WTC11 (cell line): ENCODE data around the gene TSEN2.

Source experiments
- CBFB ChIP-seq: sonication (generic); formaldehyde crosslinking; IDR thresholded peaks from 2 replicates; pipeline ENCODE4 v1.8.1; 2022; ENCODE audit warnings: mild to moderate bottlenecking, low read depth, missing genetic modification reagents
- NFYB ChIP-seq: sonication (generic); formaldehyde crosslinking; conservative IDR thresholded peaks from 2 replicates; pipeline ENCODE4 v1.8.0; 2022; ENCODE audit warnings: low read depth, missing genetic modification reagents
- ZNF121 ChIP-seq: sonication (generic); formaldehyde crosslinking; IDR thresholded peaks from 2 replicates; pipeline ENCODE4 v1.8.0; 2023; ENCODE audit warnings: missing genetic modification reagents
- ZNF232 ChIP-seq: sonication (generic); formaldehyde crosslinking; IDR thresholded peaks from 2 replicates; pipeline ENCODE4 v1.8.0; 2022; ENCODE audit warnings: mild to moderate bottlenecking, missing genetic modification reagents
- TF ChIP-seq, protein P1 (sequence below): fragments of 200-600 bp; IDR thresholded peaks from 2 replicates; pipeline ENCODE4 v1.8.0; 2022; ENCODE audit warnings: antibody characterized with exemption
- TF ChIP-seq, protein P2 (sequence below): sonication (generic); formaldehyde crosslinking; IDR thresholded peaks from 2 replicates; pipeline ENCODE4 v1.8.1; 2023; ENCODE audit warnings: mild to moderate bottlenecking, missing genetic modification reagents, borderline replicate concordance
- TF ChIP-seq, protein P3 (sequence below): sonication (generic); formaldehyde crosslinking; conservative IDR thresholded peaks from 2 replicates; pipeline ENCODE4 v1.8.1; 2023; ENCODE audit warnings: mild to moderate bottlenecking, low read depth, missing genetic modification reagents, moderate library complexity
- TF ChIP-seq, protein P4 (sequence below): sonication (generic); formaldehyde crosslinking; IDR thresholded peaks from 2 replicates; pipeline ENCODE4 v1.8.1; 2022; ENCODE audit warnings: mild to moderate bottlenecking, missing genetic modification reagents, moderate library complexity, borderline replicate concordance
- TF ChIP-seq, protein P5 (sequence below): fragments of 250-450 bp; sonication (Bioruptor Pico); IDR thresholded peaks from 2 replicates; pipeline ENCODE4 v1.9.0; 2021; ENCODE audit warnings: mild to moderate bottlenecking

DNA sequence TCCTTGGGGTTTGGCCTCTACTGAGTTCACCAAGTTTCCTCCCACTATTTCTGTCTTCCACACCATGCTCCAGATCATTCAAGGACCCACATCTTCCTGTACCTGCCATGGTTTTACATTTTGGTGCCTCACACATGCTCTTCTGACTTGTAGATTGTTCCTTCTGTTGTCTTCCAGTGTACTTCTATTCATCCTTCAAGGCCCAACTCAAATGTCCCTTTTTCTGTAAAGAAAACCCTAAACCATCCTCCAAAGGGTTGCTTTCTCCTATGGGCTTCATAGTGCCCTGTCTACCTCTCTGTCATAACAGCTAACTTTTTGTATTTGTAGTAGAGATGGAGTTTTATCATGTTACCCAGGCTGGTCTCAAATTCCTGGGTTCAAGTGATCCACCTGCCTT is 20.1 kb upstream of the TSEN2 start:
- TF ChIP-seq CBFB, result no peak
- no peak for TF ChIP-seq ZNF232 (CRISPR knock-in tag)
- TF ChIP-seq ZNF121 (CRISPR knock-in tag), result no peak
- TF ChIP-seq, protein P1, sequence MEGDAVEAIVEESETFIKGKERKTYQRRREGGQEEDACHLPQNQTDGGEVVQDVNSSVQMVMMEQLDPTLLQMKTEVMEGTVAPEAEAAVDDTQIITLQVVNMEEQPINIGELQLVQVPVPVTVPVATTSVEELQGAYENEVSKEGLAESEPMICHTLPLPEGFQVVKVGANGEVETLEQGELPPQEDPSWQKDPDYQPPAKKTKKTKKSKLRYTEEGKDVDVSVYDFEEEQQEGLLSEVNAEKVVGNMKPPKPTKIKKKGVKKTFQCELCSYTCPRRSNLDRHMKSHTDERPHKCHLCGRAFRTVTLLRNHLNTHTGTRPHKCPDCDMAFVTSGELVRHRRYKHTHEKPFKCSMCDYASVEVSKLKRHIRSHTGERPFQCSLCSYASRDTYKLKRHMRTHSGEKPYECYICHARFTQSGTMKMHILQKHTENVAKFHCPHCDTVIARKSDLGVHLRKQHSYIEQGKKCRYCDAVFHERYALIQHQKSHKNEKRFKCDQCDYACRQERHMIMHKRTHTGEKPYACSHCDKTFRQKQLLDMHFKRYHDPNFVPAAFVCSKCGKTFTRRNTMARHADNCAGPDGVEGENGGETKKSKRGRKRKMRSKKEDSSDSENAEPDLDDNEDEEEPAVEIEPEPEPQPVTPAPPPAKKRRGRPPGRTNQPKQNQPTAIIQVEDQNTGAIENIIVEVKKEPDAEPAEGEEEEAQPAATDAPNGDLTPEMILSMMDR, result no peak
- TF ChIP-seq, protein P2, sequence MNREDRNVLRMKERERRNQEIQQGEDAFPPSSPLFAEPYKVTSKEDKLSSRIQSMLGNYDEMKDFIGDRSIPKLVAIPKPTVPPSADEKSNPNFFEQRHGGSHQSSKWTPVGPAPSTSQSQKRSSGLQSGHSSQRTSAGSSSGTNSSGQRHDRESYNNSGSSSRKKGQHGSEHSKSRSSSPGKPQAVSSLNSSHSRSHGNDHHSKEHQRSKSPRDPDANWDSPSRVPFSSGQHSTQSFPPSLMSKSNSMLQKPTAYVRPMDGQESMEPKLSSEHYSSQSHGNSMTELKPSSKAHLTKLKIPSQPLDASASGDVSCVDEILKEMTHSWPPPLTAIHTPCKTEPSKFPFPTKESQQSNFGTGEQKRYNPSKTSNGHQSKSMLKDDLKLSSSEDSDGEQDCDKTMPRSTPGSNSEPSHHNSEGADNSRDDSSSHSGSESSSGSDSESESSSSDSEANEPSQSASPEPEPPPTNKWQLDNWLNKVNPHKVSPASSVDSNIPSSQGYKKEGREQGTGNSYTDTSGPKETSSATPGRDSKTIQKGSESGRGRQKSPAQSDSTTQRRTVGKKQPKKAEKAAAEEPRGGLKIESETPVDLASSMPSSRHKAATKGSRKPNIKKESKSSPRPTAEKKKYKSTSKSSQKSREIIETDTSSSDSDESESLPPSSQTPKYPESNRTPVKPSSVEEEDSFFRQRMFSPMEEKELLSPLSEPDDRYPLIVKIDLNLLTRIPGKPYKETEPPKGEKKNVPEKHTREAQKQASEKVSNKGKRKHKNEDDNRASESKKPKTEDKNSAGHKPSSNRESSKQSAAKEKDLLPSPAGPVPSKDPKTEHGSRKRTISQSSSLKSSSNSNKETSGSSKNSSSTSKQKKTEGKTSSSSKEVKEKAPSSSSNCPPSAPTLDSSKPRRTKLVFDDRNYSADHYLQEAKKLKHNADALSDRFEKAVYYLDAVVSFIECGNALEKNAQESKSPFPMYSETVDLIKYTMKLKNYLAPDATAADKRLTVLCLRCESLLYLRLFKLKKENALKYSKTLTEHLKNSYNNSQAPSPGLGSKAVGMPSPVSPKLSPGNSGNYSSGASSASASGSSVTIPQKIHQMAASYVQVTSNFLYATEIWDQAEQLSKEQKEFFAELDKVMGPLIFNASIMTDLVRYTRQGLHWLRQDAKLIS (CRISPR knock-in tag), result no peak
- TF ChIP-seq, protein P3, sequence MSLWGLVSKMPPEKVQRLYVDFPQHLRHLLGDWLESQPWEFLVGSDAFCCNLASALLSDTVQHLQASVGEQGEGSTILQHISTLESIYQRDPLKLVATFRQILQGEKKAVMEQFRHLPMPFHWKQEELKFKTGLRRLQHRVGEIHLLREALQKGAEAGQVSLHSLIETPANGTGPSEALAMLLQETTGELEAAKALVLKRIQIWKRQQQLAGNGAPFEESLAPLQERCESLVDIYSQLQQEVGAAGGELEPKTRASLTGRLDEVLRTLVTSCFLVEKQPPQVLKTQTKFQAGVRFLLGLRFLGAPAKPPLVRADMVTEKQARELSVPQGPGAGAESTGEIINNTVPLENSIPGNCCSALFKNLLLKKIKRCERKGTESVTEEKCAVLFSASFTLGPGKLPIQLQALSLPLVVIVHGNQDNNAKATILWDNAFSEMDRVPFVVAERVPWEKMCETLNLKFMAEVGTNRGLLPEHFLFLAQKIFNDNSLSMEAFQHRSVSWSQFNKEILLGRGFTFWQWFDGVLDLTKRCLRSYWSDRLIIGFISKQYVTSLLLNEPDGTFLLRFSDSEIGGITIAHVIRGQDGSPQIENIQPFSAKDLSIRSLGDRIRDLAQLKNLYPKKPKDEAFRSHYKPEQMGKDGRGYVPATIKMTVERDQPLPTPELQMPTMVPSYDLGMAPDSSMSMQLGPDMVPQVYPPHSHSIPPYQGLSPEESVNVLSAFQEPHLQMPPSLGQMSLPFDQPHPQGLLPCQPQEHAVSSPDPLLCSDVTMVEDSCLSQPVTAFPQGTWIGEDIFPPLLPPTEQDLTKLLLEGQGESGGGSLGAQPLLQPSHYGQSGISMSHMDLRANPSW (CRISPR knock-in tag), result no peak
- TF ChIP-seq, protein P4, sequence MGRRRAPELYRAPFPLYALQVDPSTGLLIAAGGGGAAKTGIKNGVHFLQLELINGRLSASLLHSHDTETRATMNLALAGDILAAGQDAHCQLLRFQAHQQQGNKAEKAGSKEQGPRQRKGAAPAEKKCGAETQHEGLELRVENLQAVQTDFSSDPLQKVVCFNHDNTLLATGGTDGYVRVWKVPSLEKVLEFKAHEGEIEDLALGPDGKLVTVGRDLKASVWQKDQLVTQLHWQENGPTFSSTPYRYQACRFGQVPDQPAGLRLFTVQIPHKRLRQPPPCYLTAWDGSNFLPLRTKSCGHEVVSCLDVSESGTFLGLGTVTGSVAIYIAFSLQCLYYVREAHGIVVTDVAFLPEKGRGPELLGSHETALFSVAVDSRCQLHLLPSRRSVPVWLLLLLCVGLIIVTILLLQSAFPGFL (CRISPR knock-in tag), result no peak
- no peak for TF ChIP-seq NFYB (CRISPR knock-in tag)
- TF ChIP-seq, protein P5, sequence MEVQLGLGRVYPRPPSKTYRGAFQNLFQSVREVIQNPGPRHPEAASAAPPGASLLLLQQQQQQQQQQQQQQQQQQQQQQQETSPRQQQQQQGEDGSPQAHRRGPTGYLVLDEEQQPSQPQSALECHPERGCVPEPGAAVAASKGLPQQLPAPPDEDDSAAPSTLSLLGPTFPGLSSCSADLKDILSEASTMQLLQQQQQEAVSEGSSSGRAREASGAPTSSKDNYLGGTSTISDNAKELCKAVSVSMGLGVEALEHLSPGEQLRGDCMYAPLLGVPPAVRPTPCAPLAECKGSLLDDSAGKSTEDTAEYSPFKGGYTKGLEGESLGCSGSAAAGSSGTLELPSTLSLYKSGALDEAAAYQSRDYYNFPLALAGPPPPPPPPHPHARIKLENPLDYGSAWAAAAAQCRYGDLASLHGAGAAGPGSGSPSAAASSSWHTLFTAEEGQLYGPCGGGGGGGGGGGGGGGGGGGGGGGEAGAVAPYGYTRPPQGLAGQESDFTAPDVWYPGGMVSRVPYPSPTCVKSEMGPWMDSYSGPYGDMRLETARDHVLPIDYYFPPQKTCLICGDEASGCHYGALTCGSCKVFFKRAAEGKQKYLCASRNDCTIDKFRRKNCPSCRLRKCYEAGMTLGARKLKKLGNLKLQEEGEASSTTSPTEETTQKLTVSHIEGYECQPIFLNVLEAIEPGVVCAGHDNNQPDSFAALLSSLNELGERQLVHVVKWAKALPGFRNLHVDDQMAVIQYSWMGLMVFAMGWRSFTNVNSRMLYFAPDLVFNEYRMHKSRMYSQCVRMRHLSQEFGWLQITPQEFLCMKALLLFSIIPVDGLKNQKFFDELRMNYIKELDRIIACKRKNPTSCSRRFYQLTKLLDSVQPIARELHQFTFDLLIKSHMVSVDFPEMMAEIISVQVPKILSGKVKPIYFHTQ (CRISPR knock-in tag), result no peak
